PC-3 (cell line): ENCODE measurements around the gene SLC45A3. TPM values are rescaled to one million over a fixed set of nuclear protein-coding genes. Genes with fewer than 3 reads are reported as not detected.

Experiments
- ATAC-seq: fragments of 200-7000 bp; cut with Tn5 transposase; 2 replicates; pipeline ENCODE4 v1.9.1; 2020; ENCODE audit warnings: mild to moderate bottlenecking, moderate library complexity
- BruUV-seq: library from RNA; stranded (reverse); fragments of 400-500 nt; replicated peaks from 2 replicates; lab custom pipeline; 2021; lab: Mats Ljungman, UMichigan
- CTCF ChIA-PET: fragments of 300-600 bp; sonication (Branson Sonifier 250); formaldehyde crosslinking; loops from one replicate; lab custom pipeline; 2022; ENCODE audit warnings: antibody characterized with exemption; lab: Charles Lee
- POLR2A ChIA-PET: fragments of 300-600 bp; sonication (Branson Sonifier 250); formaldehyde crosslinking; loops from one replicate; lab custom pipeline; 2022; ENCODE audit warnings: antibody characterized with exemption; ENCODE audit not compliant: unreplicated experiment; lab: Charles Lee
- DNase-seq: peaks from one replicate; pipeline ENCODE4 v3.0.0-alpha.2; 2015
- H2AFZ ChIP-seq: fragments of 300-600 bp; sonication (generic); 2 replicates; pipeline ENCODE4 v1.6.0; 2016; ENCODE audit warnings: antibody characterized with exemption, low read length
- H3F3A ChIP-seq: fragments of 300-600 bp; sonication (generic); one replicate; pipeline ENCODE4 v1.6.0; 2017; ENCODE audit warnings: antibody characterized with exemption, low read length, control low read depth, mild to moderate bottlenecking; ENCODE audit not compliant: unreplicated experiment
- H3K27ac ChIP-seq: fragments of 300-600 bp; sonication (generic); 2 replicates; pipeline ENCODE4 v1.5.1; 2016; ENCODE audit warnings: mild to moderate bottlenecking, low read length
- H3K27me3 ChIP-seq: fragments of 300-600 bp; sonication (generic); 2 replicates; pipeline ENCODE4 v1.6.1; 2016; ENCODE audit warnings: low read length, mixed read lengths
- H3K36me3 ChIP-seq: fragments of 300-600 bp; sonication (generic); 2 replicates; pipeline ENCODE4 v1.6.1; 2016; ENCODE audit warnings: low read depth, mixed run types, low read length, mixed read lengths
- H3K4me1 ChIP-seq: fragments of 300-600 bp; sonication (generic); 2 replicates; pipeline ENCODE4 v1.5.1; 2016; ENCODE audit warnings: low read length; ENCODE audit not compliant: insufficient read depth
- H3K4me2 ChIP-seq: fragments of 300-600 bp; sonication (generic); 2 replicates; pipeline ENCODE4 v1.6.0; 2016; ENCODE audit warnings: low read length
- H3K4me3 ChIP-seq: fragments of 300-600 bp; sonication (generic); 2 replicates; pipeline ENCODE4 v1.5.1; 2016; ENCODE audit warnings: mild to moderate bottlenecking, low read length, mixed read lengths
- H3K79me2 ChIP-seq: fragments of 300-600 bp; sonication (generic); 2 replicates; pipeline ENCODE4 v1.6.1; 2017; ENCODE audit warnings: low read length, mixed read lengths
- H3K9ac ChIP-seq: fragments of 300-600 bp; sonication (generic); 2 replicates; pipeline ENCODE4 v1.6.0; 2016; ENCODE audit warnings: mild to moderate bottlenecking, low read length
- H3K9me2 ChIP-seq: fragments of 300-600 bp; sonication (generic); replicated peaks from 2 replicates; pipeline ENCODE4 v1.6.1; 2016; ENCODE audit warnings: mixed run types, low read length, mixed read lengths
- H3K9me3 ChIP-seq: fragments of 300-600 bp; sonication (generic); 2 replicates; pipeline ENCODE4 v1.6.1; 2016; ENCODE audit warnings: low read length, mixed read lengths
- H4K20me1 ChIP-seq: fragments of 300-600 bp; sonication (generic); 2 replicates; pipeline ENCODE4 v1.6.1; 2016; ENCODE audit warnings: low read length, mixed read lengths
- CTCF ChIP-seq: fragments of 300-600 bp; sonication (generic); conservative IDR thresholded peaks from 2 replicates; pipeline ENCODE4 v1.5.1; 2017; ENCODE audit warnings: antibody characterized with exemption, low read depth, mild to moderate bottlenecking, low read length
- EZH2 ChIP-seq: fragments of 300-600 bp; sonication (generic); IDR thresholded peaks from one replicate; pipeline ENCODE4 v1.6.1; 2017; ENCODE audit warnings: antibody characterized with exemption, mild to moderate bottlenecking, low read length; ENCODE audit not compliant: unreplicated experiment
- EZH2phosphoT487 ChIP-seq: fragments of 300-600 bp; sonication (generic); IDR thresholded peaks from 2 replicates; pipeline ENCODE4 v1.6.1; 2018; ENCODE audit warnings: mild to moderate bottlenecking, antibody characterized with exemption, low read length, borderline replicate concordance
- intact Hi-C: fragments of 100-400 bp; cut with micrococcal nuclease; formaldehyde crosslinking; loops from 2 replicates; pipeline ENCODE4 v1.9.0; 2023
- total RNA-seq: library from RNA; depleted of rRNA; stranded (reverse); fragments of >200 nt; gene quantifications from 2 replicates; pipeline ENCODE4 v1.2.3, GENCODE V29; 2014

SLC45A3 gene
- total RNA-seq, 1 experiment from 2014 or later, result 33.2 TPM

- H2AFZ ChIP-seq, result no peak overlapping the region
- H3K36me3 ChIP-seq, result no peaks in the 10 kb centered on the region
- H3K4me3 ChIP-seq, result no peak overlapping the region
- CTCF ChIA-PET, result no interaction called here
- H3K4me1 ChIP-seq, result peaks cover 30% of the 10 kb centered on the region
- H3K9me2 ChIP-seq, result no peaks in the 10 kb centered on the region
- POLR2A ChIA-PET, result no interaction called here
- no peak overlapping the region for H3K27ac ChIP-seq
- ATAC-seq (no peak), DNase-seq (no peak)
- H3K79me2 ChIP-seq, result peaks cover 51% of the 10 kb centered on the region
- no peaks in the 10 kb centered on the region for H3K27me3 ChIP-seq
- no peaks in the 10 kb centered on the region for H3K9me3 ChIP-seq
- no peaks in the 10 kb centered on the region for H3F3A ChIP-seq
- no peak overlapping the region for H3K4me2 ChIP-seq
- BruUV-seq, result no TSS peak
- H4K20me1 ChIP-seq, result no peaks in the 10 kb centered on the region
- intact Hi-C loops, result no loop called here
- no peak overlapping the region for H3K9ac ChIP-seq
- no peak for TF ChIP-seq CTCF
- no peak for TF ChIP-seq EZH2phosphoT487
- no peak for TF ChIP-seq EZH2
Observed at GRCh38 chr1:205676002-205676401, 4.3 kb downstream of the SLC45A3 start.

- Histone ChIP-seq H3F3A (no peaks in the 10 kb centered on the region), H2AFZ (no peak overlapping the region), H3K4me3 (no peak overlapping the region), H3K9ac (no peak overlapping the region), H4K20me1 (no peaks in the 10 kb centered on the region), H3K4me2 (no peak overlapping the region), H3K36me3 (no peaks in the 10 kb centered on the region), H3K79me2 (peaks cover 59% of the 10 kb centered on the region), H3K4me1 (peaks cover 27% of the 10 kb centered on the region), H3K27me3 (no peaks in the 10 kb centered on the region), H3K9me2 (no peaks in the 10 kb centered on the region), H3K9me3 (no peaks in the 10 kb centered on the region), H3K27ac (no peak overlapping the region)
- intact Hi-C loops, result no loop called here
- TF ChIP-seq CTCF, result no peak
- no peak for TF ChIP-seq EZH2phosphoT487
- no peak for TF ChIP-seq EZH2
- BruUV-seq, result no TSS peak
- DNase-seq (no peak), ATAC-seq (no peak)
- POLR2A ChIA-PET, result no interaction called here
- CTCF ChIA-PET, result no interaction called here
Observed at GRCh38 chr1:205675247-205675646, 5.1 kb downstream of the SLC45A3 start.

GRCh38 chr1:205672970-205673369, 7.3 kb downstream of the SLC45A3 start:
- Histone ChIP-seq H3K4me2 (no peak overlapping the region), H3K79me2 (peaks cover 62% of the 10 kb centered on the region), H2AFZ (no peak overlapping the region), H3K9me3 (no peaks in the 10 kb centered on the region), H3K9ac (no peak overlapping the region), H4K20me1 (no peaks in the 10 kb centered on the region), H3K4me1 (peaks cover 37% of the 10 kb centered on the region), H3K27ac (no peak overlapping the region), H3K36me3 (no peaks in the 10 kb centered on the region), H3K9me2 (no peaks in the 10 kb centered on the region), H3F3A (no peaks in the 10 kb centered on the region), H3K27me3 (no peaks in the 10 kb centered on the region), H3K4me3 (no peak overlapping the region)
- POLR2A ChIA-PET, result no interaction called here
- no TSS peak for BruUV-seq
- DNase-seq (no peak), ATAC-seq (peak; percentile 9; the same call in 1 of the 2 replicates)
- TF ChIP-seq EZH2phosphoT487, result no peak
- no peak for TF ChIP-seq CTCF
- TF ChIP-seq EZH2, result no peak
- CTCF ChIA-PET, result interaction anchor here (1.1 to 1.2 kb wide), 2 partner anchors 13 to 41 kb away, joined by 3 read pairs; no protein-coding TSS in a partner anchor
- intact Hi-C loops, result no loop called here
